GM18907 (cell line): ENCODE results near the gene NLRP3.
A peak's percentile ranks its signal among the peaks of the same experiment; 100 is the strongest.

Source experiments
- ATAC-seq: cut with Tn5 transposase; IDR thresholded peaks from one replicate; pipeline ENCODE4 v1.9.1; 2021; ENCODE audit warnings: mild to moderate bottlenecking, moderate library complexity; ENCODE audit not compliant: unreplicated experiment

NLRP3 gene

DNA sequence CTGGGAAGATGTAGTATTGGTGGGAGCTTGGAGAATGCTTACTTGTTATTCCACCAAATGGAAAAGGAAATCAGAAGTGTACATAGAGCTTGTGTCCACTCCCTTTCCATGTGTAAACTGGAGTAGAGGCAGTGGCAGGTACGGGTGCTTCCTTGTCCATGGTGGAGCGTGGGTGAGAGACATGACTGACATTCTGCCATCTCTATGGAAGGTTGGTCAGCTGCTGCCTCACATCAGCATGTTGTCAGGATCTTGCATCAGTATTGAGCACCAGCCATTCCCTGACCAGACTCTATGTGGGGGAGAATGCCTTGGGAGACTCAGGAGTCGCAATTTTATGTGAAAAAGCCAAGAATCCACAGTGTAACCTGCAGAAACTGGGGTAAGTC, 19.8 kb downstream of the NLRP3 start:
- ATAC-seq = no peak

DNA sequence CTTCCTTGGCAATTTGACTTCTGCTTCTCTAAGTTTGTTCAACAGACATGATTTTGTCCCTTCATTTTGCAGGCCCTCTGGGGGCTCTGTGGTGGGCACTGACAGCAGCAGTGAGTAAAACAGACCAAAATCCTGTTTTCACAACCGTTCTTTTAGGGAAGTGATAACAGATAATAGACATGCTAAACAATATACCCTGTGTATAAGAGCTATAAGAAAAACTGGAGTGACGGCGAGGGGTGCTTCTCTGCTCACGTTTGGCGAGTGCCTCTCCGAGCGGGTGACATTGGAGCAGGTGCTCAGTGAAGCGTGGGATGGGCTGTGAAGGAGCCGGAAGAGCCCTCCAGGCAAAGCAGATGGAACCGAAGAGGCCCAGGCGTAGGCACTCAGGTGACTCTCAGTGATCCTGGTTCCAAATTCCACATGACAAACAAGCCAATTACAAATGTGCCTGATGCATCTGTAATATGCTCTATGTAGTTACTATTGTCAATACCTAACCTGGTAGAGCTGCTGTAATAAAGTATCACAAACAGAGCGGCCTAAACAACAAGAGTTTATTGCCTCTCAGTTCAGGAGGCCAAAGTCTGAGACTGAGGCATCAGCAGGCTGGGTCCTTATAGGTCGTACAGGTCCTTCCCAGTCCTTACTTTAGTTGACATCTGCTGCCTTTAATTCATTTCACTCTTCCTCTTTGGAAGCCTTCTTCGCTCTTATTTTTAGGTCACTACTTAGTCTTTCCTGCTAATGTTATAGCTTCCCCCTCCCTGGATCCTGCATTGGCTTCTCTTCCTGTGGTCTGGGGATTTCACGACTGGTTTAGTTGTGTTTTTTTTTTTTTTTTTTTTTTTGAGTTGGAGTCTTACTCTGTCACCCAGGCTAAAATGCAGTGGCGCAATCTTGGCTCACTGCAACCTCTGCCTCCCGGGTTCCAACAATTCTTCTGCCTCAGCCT, 21.9 kb downstream of the NLRP3 start:
- no peak for ATAC-seq

DNA sequence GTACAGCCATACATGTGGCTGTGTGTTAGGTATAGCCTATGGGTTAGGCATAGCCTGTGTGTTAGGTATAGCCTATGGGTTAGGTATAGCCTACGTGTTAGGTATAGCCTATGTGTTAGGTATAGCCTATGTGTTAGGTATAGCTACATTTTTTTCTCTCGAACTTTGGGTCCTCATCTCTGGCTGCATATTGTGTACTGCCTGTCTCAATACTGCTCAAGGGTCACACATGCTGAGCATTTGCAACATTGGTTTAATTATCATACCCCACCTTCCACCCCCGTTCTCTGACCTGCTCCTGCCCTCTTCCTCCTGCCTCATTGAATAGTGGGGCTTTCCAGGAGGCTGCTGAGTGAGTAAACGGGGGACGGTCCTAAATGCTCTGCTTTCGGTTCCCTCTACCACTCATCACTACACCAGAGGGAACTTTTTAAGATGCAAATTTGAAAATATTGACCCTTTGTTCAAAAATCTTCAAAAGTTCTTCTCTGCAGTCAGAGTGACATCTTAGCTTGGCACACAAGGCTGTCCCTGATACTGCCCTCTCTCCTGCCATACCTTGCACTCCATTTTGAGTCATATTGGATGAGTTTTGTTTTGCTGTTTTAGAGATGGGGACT, 24.1 kb downstream of the NLRP3 start:
- peak; percentile 98 for ATAC-seq

DNA sequence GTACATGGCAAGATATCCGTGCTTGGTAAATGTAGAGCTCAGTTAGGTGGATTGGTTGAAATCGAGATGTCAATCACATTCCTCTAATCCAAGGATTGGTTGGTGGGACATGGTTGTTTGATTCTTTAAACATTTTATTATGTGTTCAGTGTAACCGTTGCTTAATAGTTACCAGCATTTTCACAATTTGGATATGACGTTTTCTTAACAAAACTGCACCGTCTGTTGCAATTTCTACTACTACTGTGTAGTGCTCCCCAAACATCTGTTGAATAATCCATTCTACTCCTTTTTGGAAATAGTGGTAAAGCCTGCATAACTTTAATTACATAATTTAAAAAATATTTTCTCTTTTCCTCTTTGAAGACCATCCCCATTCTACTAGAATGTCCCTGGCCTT, 25.6 kb downstream of the NLRP3 start:
- no peak for ATAC-seq

DNA sequence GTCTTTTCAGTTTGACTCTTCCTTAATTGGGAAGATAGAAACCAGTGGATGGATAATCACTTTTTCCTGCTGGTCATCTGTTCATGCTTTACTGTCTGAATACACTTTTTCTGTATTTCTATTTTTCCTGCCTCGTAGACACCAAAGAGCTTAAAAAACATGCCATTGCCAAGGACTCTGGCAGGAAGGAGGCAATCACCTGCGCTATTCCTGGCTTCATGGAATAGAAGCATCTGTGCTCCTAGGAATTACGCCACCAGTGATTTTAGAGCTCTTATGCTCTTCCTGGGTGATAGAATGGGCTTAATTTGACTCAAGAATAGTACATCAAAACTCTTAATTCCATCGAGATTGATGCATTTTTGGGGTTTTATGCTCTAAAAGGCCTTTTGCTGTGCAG, 26.2 kb downstream of the NLRP3 start:
- ATAC-seq = no peak

DNA sequence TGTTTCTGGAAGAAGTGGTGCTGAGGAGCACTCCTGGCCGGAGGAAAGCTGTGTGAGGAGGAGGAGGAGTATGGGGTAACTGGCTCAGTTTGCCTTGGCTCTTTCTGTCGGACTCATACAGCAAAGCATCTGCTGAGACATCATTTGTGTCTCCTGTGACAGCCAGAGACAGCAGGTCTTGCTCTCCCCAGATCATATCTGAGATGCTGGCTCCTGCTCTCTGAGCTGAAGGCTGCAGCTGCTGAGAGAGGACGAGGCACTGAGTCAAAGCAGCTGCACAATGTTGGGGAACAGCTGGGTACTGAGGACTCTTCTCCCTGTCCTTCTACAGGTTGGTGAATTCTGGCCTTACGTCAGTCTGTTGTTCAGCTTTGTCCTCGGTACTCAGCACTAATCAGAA, 27.7 kb downstream of the NLRP3 start:
- ATAC-seq = no peak

DNA sequence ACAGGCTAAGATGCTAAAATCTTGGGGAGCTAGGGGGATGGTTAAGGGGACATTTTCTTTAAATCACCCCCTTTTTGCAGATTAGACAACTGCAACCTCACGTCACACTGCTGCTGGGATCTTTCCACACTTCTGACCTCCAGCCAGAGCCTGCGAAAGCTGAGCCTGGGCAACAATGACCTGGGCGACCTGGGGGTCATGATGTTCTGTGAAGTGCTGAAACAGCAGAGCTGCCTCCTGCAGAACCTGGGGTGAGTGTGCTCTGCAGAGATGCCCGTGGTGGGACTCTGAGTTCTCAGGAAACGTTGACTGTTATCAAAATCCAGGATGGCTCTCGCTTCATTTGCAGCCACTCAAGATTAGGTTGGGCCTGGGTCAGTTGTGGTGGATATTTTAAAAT, 28.6 kb downstream of the NLRP3 start:
- ATAC-seq = no peak

DNA sequence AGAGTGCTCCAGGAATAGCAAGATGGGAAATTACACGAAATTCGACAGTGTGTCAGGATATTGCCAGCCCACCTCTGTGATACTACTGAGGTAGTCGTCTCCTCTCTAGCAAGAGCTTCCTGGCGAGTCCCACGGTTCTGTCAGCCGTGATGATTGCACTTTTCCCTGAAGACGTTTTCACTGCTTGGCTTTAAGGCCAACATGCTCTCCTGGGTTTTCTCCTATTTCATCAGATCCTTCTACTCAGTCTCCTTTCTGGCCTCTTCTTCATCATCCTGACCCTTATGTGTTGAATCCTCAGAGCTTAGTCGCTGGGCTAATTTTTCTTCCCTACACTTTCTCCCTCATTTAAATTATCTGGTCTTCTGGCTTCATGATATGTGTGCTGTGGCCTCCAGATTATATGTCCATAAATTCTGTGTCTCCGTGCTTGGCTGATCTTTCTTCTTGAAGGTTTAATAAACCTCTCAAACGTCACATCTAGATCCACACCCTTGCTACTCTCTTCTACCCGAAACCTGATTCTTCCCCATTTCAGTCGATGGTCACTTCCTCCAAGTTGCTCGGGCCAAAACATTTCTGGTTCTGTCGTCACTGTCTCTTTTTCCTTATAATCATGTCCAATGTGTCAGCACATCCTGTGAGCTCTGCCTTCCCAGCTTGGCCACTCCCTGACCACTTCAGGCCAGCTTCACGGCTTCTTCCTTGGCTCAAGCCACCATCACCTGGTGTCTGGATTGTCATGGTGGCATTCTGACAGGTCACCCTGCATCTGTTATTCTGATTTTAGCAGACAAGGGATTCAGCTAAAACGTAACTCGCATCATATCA, 29.8 kb downstream of the NLRP3 start:
- ATAC-seq = no peak

DNA sequence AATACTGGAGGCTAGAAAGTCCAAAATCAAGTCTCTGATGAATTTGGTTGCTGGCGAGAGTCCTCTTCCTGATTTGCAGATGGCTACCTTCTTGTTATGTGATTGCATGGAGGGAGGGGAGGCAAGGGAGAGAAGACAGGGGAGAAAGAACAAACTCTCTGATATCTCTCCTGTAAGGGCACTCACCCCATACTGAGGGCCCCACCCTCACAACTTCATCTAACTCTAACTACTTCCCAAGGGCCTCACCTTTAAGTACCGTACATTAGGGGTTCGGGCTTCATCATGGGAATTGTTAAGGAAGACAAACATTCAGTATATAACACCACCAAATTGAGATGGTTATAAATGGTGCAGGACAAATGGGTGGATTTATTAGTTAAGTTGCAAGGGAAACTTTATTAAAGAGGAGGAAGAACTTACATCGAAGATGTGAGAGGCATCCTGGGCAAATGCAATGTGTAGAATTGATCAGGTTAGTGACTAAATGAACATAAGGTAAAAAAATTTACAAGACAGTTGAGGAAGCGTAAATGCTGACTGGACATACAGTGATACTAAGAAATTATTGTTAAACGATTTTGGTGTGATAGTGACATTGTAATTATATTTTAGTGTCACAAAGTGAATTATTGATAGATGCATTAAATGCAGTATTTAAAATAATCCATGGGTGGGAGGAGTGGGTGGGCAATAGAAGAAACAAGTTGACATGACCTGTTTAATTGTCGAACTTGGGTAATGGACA, 31.4 kb downstream of the NLRP3 start:
- ATAC-seq = no peak

DNA sequence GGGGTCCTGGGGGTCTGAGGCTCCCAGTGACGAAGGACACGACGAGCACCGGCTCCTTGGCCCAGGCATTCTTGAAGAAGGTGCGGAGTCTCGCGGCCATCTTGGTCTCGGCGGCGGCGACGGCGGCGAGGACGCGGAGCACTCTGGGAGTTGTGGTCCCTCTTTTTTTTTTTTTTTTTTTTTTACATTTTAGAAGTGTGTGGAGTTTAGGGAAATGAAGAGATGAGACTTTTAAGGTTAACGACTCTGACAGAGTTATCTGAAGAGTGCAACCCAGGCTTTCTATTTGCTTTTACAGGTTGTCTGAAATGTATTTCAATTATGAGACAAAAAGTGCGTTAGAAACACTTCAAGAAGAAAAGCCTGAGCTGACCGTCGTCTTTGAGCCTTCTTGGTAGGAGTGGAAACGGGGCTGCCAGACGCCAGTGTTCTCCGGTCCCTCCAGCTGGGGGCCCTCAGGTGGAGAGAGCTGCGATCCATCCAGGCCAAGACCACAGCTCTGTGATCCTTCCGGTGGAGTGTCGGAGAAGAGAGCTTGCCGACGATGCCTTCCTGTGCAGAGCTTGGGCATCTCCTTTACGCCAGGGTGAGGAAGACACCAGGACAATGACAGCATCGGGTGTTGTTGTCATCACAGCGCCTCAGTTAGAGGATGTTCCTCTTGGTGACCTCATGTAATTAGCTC, 32.3 kb downstream of the NLRP3 start:
- no peak for ATAC-seq

DNA sequence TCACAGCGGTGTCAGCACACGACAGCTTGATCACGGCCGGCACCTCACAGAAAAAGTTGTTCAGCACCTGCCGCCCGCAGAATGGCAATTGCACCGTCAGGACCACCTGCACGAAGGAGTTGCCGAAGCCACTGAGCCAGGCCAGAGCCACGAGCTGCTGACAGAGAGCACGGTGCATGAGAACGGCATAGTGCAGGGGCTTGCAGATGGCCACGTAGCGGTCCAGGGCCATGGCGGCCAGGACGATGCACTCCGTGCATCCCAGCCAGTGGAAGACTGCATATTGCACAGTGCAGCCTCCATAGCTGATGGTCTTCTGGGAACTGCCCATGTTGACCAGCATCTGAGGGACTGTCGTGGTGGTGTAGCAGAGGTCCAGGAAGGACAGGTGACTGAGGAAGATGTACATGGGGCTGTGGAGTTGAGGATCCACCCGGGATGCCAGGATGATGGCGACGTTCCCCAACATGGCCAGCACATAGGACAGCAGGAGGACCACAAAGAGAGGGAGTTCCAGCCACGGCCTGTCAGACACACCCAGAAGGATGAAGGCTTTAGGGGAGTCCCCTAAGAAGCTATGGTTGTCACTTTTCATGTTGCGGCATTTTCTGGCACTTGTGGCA, 35.5 kb downstream of the NLRP3 start:
- no peak for ATAC-seq

DNA sequence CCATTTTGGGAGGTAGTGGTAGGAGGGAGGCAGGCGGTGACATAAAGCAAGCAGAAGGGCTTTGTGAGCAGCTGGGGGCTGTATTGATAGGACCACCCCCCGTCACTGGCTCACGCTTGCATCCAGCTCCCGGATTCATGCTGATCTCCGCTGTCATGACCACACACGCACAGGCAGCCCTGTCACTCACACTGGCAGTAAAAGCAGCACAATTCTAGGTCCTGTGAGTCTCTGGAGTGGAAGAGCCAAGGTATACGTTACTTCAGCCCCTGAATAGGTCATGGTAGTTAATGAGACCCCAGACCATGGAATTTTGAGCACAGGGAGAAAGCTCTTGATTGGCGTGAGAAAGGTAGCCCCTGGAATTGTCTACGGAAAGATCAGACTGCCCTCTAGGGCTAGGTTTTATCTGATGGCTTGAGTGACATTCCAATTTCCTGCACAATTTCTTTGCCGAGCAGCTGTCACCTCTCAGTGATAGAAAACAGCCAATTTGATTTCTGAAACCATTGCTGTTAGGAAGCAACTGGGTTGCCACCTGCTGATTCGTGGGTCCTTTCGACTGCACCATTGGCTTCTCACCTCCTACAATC, 36.6 kb downstream of the NLRP3 start:
- no peak for ATAC-seq

DNA sequence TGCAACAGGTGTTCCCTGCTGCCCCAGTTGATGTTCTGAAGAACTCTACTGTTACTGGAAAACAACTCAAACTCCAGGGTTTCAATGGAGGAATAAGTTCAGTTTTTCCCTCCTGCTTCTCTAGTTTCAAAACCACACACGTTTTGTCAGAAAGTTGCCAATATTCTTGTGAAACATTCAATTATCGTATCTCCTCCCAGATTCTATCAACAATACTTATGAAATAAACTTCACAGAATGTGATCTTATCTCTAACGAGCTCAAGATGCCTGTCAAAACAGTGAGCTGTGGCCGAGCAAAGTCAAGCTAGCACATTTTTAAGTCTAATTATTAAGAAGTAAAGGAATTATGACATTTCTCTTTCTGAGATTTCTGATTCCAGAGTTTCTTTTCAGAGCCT, 37.3 kb downstream of the NLRP3 start:
- no peak for ATAC-seq

DNA sequence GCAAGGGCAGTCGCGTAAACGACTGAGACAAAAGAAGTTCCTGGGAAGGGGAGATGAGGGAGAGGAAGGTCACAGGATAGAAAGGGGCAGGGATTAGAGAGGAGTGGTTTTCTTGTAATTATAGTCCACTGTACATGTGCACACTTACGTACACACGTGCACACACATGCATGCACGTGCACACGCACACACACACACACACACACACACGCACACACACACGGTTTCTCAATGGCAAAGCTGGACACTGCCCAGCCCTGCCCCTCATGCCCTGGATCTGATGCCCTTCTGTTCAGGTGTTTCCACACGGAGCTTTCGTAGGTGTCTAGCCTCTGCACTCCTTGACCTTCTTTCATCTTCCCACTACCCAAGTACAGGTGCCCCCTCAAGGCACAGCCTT, 38.0 kb downstream of the NLRP3 start:
- no peak for ATAC-seq

DNA sequence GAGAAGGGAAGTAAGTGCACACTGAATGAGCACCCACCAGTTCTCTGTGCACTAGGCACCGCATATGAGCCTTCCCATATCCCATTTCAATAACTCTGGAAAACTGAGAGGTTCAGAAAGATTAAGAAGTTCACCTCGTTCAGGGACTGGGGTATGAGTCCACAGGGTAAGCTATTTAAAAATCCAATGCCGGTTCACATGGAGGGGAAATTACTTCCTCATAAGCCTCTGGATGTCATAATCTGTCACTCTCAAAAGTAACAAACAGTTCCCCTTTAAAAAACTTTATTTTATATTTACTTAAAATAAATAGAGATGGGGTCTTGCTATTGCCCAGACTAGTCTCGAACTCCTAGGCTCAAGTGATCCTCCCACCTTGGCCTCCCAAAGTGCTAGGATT, 40.0 kb downstream of the NLRP3 start:
- no peak for ATAC-seq

DNA sequence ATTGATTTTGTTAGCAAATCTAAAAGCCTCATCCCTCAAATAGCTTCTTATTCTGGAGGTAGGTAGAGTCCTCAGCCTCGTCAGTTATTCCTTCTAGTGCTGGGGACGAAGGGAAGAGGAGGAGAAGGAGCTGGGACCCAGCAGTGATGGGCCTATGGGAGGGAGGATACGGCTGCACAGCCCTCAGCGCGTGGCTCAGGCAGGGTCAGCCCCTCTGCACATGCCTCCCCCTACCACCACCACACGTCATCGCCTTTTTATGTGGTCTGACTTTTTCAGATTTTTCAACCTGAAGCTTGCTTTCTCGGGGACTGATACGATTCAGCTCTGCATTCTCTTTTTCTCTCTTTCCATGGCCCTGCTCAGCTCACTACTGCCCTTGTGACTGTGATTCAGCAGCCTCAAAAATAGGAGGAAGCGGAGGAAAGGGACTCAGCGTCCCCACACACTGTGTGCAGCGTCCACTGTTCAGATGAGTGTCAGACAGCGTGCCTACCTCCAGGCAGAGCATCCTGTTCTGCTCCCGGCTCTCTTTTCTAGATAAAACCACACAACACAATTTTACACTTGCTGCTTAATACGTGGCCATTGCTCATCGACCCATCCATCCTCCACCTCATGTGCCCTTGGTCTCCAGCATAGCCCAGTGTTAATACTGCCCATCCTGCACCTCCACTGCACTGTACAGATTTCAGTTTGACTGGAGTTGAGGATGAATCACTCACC, 41.1 kb downstream of the NLRP3 start:
- ATAC-seq = no peak

DNA sequence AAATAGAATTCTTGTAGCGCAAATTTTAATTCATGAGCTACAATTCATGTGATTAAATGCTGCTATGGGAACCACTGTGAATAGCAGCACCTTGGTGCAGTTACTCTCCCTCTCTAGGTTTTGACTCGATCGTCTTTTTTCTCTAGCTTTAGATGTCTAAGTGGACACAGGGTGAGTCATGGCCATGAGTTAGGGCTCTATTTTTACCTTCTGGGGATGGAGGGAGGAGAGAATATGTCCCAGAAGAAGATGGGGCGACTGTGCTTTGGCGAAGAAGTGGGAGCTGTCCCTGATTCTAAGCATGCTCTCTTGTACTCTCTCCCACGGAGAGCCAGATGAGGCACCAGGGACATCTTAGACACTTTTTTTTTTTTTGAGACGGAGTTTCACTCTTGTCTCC, 43.5 kb downstream of the NLRP3 start:
- no peak for ATAC-seq

DNA sequence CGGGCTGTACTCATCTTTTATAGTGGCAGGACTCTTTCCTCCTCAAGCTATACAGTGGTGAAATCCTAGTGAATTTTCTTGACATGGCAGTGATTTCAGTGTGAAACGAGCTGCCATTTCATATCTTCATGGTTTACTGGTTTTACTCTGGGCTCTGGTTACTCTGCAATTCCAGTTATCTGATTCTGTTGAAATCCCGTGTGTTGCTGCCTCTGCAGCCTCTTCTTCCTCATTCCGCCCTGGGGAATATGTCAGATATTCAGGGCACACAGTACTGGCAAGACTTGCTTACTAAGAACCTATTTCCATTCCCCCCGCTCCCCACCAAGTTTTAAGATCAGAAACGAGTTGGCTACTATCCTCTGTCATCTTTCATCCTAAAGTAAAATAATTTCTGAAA, 49.8 kb downstream of the NLRP3 start:
- ATAC-seq = no peak

DNA sequence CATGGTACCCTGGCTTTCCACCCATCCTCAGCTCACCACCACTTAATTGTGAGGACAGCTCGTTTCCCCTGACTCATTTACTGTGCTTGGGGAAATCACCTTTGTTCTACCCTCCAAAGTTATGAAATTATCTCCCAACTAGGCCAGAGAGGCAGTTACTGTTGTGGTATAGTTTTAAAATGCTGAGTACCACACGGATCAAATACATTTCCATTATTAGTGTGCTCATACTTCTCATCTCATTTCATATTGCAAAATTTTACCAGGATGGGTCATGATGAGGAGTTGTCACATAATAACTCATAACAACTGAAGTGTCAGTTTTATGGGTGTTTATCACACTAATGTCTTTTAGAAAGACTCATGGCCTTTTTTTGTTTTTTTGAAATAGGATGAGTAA, 51.2 kb downstream of the NLRP3 start:
- no peak for ATAC-seq
